A673 (cell line): ENCODE results near the gene UBE4B. TPM values are rescaled to one million over a fixed set of nuclear protein-coding genes. Genes with fewer than 3 reads are reported as not detected.
A peak's percentile ranks its signal among the peaks of the same experiment; 100 is the strongest.

Experiments used
- BruUV-seq: library from RNA; stranded (reverse); fragments of 400-500 nt; replicated peaks from 2 replicates; lab custom pipeline; 2021; lab: Mats Ljungman, UMichigan
- CTCF ChIA-PET: fragments of 300-600 bp; sonication (Branson Sonifier 250); formaldehyde crosslinking; loops from one replicate; lab custom pipeline; 2022; ENCODE audit warnings: antibody characterized with exemption; lab: Charles Lee
- POLR2A ChIA-PET: fragments of 300-600 bp; sonication (Branson Sonifier 250); formaldehyde crosslinking; loops from one replicate; lab custom pipeline; 2022; ENCODE audit warnings: antibody characterized with exemption; ENCODE audit not compliant: low non-redundant PET; lab: Charles Lee
- DNase-seq: peaks from one replicate; pipeline ENCODE4 v3.0.0-alpha.2; 2015; ENCODE audit warnings: low spot score
- H3K27ac ChIP-seq: fragments of 200-600 bp; sonication (generic); 2 replicates; pipeline ENCODE4 v1.5.1; 2016; ENCODE audit warnings: mixed run types, low read depth, mild to moderate bottlenecking, mixed read lengths, antibody characterized with exemption, low read length; ENCODE audit not compliant: poor library complexity, severe bottlenecking
- H3K27me3 ChIP-seq: fragments of 200-600 bp; sonication (generic); replicated peaks from 2 replicates; pipeline ENCODE4 v1.6.1; 2017; ENCODE audit warnings: mixed run types, low read depth, mild to moderate bottlenecking, mixed read lengths, antibody characterized with exemption, low read length; ENCODE audit not compliant: insufficient read depth, poor library complexity
- H3K36me3 ChIP-seq: fragments of 200-600 bp; sonication (generic); 2 replicates; pipeline ENCODE4 v1.6.1; 2016; ENCODE audit warnings: mixed run types, mild to moderate bottlenecking, mixed read lengths, antibody characterized with exemption, low read length; ENCODE audit not compliant: insufficient read depth, poor library complexity, severe bottlenecking
- H3K4me1 ChIP-seq: fragments of 200-600 bp; sonication (generic); 2 replicates; pipeline ENCODE4 v1.6.1; 2017; ENCODE audit warnings: mixed run types, mild to moderate bottlenecking, mixed read lengths, antibody characterized with exemption, low read length; ENCODE audit not compliant: insufficient read depth, poor library complexity, severe bottlenecking
- H3K4me3 ChIP-seq: fragments of 200-600 bp; sonication (generic); 2 replicates; pipeline ENCODE4 v1.5.1; 2016; ENCODE audit warnings: low read depth, mixed run types, mild to moderate bottlenecking, mixed read lengths, low read length; ENCODE audit not compliant: poor library complexity, severe bottlenecking
- H3K9me3 ChIP-seq: fragments of 200-600 bp; sonication (generic); 2 replicates; pipeline ENCODE4 v1.6.1; 2016; ENCODE audit warnings: mixed run types, low read depth, mild to moderate bottlenecking, mixed read lengths, antibody characterized with exemption, low read length; ENCODE audit not compliant: poor library complexity, severe bottlenecking
- EZH2 ChIP-seq: fragments of 200-600 bp; sonication (generic); IDR thresholded peaks from 2 replicates; pipeline ENCODE4 v1.6.1; 2017; ENCODE audit warnings: borderline replicate concordance, low read depth, mild to moderate bottlenecking, mixed read lengths, antibody characterized with exemption, low read length; ENCODE audit not compliant: poor library complexity, severe bottlenecking
- intact Hi-C: fragments of 100-400 bp; cut with micrococcal nuclease; formaldehyde crosslinking; loops from one replicate; pipeline ENCODE4 v1.10.0; 2022; ENCODE audit not compliant: unreplicated experiment
- total RNA-seq: library from RNA; stranded (reverse); gene quantifications from 2 replicates; pipeline ENCODE4 v1.2.3, GENCODE V29; 2021
- TF ChIP-seq, protein P1 (sequence below): fragments of 300-800, 200-600 bp; sonication (generic); conservative IDR thresholded peaks from 2 replicates; pipeline ENCODE4 v1.5.1; 2017; ENCODE audit warnings: low read depth, mild to moderate bottlenecking, antibody characterized with exemption, low read length, moderate library complexity, mixed read lengths

The UBE4B gene
- total RNA-seq, 1 experiment from 2014 or later: 58.0 TPM

DNA sequence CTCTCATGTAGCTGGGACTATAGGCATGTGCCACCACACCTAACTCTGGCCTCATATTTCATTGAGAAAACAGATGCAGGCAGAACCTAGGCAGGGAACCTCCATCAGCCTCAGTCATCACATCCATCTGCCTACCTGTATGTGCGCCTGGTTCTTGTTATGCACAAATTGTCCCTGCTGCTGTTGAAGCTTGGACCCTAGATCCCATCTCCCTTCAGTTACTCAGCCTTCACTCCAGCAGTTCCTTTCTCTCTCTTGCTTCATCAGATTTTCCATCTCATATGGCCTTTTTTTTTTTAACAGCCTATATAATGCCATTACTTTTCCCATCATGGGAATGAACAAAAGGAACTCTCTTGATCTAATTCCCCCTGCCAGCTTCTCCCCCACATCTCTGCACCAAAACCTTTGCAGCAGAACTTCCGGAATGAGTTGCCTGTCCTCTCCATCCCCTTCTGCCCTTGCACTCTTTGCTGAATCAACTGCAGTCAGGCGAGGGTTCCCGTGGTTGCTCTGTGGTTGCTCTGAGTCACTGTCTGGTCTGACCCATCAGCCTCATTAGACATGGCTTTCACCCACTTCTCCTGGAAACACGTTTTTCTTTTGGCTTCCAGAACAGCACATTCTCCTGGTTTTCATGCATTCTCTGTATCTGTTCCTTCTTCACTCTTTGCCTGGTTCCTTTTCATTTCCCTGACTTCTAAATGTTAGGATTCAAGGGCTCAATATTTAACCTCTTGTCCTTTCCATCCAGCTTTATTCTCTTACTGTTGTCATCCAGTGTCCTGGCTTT is 41.5 kb downstream of the UBE4B start:
- no peaks in the 10 kb centered on the region for H3K36me3 ChIP-seq
- intact Hi-C loops: no loop called here
- BruUV-seq: TSS peak; percentile 11
- no peak overlapping the region for H3K4me3 ChIP-seq
- no peaks in the 10 kb centered on the region for H3K4me1 ChIP-seq
- no peak for TF ChIP-seq EZH2
- TF ChIP-seq, protein P1, sequence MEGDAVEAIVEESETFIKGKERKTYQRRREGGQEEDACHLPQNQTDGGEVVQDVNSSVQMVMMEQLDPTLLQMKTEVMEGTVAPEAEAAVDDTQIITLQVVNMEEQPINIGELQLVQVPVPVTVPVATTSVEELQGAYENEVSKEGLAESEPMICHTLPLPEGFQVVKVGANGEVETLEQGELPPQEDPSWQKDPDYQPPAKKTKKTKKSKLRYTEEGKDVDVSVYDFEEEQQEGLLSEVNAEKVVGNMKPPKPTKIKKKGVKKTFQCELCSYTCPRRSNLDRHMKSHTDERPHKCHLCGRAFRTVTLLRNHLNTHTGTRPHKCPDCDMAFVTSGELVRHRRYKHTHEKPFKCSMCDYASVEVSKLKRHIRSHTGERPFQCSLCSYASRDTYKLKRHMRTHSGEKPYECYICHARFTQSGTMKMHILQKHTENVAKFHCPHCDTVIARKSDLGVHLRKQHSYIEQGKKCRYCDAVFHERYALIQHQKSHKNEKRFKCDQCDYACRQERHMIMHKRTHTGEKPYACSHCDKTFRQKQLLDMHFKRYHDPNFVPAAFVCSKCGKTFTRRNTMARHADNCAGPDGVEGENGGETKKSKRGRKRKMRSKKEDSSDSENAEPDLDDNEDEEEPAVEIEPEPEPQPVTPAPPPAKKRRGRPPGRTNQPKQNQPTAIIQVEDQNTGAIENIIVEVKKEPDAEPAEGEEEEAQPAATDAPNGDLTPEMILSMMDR: no peak
- peak overlapping the region; percentile 42 for H3K27ac ChIP-seq
- POLR2A ChIA-PET: no interaction called here
- CTCF ChIA-PET: no interaction called here
- no peaks in the 10 kb centered on the region for H3K9me3 ChIP-seq
- no peaks in the 10 kb centered on the region for H3K27me3 ChIP-seq
- no peak for DNase-seq

DNA sequence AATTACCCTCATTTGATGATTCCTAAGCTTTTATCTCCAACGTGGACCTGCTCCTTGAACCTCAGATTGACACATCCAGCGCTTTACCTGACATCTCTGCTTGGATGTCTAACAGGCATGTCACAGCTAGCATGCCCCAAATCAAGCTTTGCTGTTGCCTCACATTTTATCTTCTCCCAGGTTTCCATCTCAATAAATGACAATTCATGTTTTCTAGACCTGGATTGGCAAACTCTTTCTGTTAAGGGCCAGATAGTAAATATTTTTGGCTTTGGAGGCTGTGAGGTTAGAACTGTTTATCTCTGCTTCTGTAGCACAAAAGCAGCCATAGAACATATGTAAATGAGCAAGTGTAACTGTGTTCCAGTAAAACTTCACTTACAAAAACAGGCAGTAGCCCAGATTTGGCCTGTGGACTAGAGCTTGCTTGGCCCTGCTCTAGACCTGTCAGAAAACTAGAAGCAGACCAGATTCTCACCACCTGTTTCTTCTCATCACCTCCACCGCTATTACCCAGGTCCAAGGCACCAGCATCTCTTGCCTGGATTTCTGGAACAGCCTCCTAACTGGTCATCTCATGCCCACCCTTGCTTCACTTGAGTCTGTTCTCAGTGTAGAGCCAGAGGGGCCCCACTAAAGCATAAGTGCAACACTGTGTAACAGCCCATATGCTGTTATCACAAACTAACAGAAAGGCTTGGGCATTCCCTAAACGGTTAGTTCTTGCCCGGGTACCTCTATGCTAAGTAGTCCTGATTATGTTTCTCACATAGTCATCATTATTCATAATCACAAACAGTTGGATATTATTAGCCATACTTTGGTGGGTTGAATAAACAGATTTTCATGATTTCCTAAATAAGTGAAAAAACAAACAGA is 42.3 kb downstream of the UBE4B start:
- H3K36me3 ChIP-seq: peaks cover 4% of the 10 kb centered on the region
- ChIA-PET POLR2A (no interaction called here), CTCF (no interaction called here)
- no peaks in the 10 kb centered on the region for H3K9me3 ChIP-seq
- H3K27me3 ChIP-seq: no peaks in the 10 kb centered on the region
- no TSS peak for BruUV-seq
- peak overlapping the region; percentile 42 for H3K27ac ChIP-seq
- no peak overlapping the region for H3K4me3 ChIP-seq
- DNase-seq: no peak
- TF ChIP-seq, protein P1: no peak
- TF ChIP-seq EZH2: no peak
- intact Hi-C loops: no loop called here
- H3K4me1 ChIP-seq: no peaks in the 10 kb centered on the region

DNA sequence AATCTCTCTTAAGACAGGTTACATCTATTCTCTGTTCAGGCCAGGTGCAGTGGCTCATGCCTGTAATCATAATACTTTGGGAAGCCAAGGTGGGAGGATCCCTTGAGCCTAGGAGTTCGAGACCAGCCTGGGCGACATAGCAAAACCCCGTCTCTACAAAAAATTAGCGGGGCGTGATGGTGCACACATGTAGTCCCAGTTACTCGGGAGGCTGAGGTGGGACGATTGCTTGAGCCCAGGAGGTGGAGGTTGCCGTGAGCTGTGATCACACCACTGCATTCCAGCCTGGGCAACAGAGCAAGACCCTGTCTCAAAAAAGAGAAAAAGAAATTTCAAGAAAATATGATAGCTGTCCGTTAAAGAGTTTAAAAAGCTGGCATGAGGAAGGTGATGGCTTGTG is 43.0 kb downstream of the UBE4B start:
- ChIA-PET CTCF (no interaction called here), POLR2A (no interaction called here)
- H3K27me3 ChIP-seq: no peaks in the 10 kb centered on the region
- intact Hi-C loops: no loop called here
- TF ChIP-seq EZH2: no peak
- TF ChIP-seq, protein P1: no peak
- no peaks in the 10 kb centered on the region for H3K9me3 ChIP-seq
- peaks cover 4% of the 10 kb centered on the region for H3K36me3 ChIP-seq
- H3K27ac ChIP-seq: no peak overlapping the region
- BruUV-seq: no TSS peak
- no peak for DNase-seq
- no peak overlapping the region for H3K4me3 ChIP-seq
- no peaks in the 10 kb centered on the region for H3K4me1 ChIP-seq
